ENCODE data around the gene PLTP.
A peak's percentile ranks its signal among the peaks of the same experiment; 100 is the strongest.
"Not testable (repeated sequence)": the region's sequence is repeated elsewhere in the genome, so short reads cannot be mapped to it uniquely, and the experiment has no call there.

The PLTP gene

DNA sequence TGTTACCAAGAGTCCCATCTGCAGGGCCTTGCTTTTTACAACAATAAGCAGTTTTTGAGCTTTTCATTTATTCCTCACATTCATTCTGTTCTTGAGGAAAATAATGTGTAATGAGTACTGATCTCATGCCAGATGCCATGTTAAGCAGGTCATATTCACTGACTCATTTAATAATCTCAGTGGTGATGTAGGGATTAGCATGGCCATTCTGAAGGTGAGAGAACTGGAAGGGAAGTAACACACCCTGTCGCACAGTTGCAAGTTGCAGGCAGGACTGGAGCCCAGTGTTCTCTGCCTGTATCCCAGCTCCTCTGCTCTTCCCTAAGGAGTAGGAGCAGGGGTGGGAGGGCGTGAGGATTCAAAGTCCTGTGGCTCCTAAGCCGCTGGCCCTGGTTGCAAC, 28.1 kb upstream of the PLTP start:
- no peak overlapping the region for H3K9ac ChIP-seq (ENCODE audit: low read depth, low read length)
- H3K4me1 ChIP-seq (ENCODE audit: control insufficient read depth, insufficient read depth, low read length), result peaks cover 18% of the 10 kb centered on the region
- H3K27me3 ChIP-seq (ENCODE audit: control insufficient read depth, insufficient read depth, low read length), result no peaks in the 10 kb centered on the region
- H3K36me3 ChIP-seq (ENCODE audit: insufficient read depth, low read length), result peaks cover 53% of the 10 kb centered on the region
- no peak overlapping the region for H3K4me2 ChIP-seq (ENCODE audit: low read length)
- H3K9me3 ChIP-seq (replicated peaks; ENCODE audit: low read length), result no peaks in the 10 kb centered on the region
- no peak overlapping the region for H3K4me3 ChIP-seq (ENCODE audit: low read length)

DNA sequence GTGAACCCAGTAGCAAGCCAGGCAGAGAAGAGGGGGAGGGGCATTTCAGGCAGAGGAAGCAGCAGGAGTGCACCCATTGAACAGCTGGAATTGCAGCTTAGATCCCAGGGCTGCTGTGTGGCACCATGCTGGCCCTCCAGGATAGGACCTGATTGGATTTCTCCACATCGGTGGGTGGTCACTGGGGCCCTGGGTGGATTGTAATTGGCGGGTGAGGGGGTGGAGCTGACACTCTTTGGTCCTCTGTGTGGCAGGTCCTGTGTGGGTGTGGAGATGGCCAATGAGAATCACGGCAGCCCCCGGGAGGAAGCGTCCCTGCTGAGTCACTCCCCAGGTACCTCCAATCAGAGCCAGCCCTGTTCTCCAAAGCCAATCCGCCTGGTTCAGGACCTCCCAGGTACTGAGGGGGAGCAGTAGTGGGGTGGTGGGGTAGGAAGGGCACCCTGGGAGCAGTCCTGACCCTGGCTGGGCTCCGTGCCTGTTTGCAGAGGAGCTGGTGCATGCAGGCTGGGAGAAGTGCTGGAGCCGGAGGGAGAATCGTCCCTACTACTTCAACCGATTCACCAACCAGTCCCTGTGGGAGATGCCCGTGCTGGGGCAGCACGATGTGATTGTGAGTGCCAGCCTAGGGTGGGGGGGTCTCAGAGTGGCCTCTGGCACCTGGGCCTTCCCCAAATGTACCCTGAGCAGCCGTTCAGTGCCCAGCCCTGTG, 26.9 kb upstream of the PLTP start:
- Histone ChIP-seq H3K9ac (ENCODE audit: low read depth, low read length) (no peak overlapping the region), H3K36me3 (ENCODE audit: insufficient read depth, low read length) (peaks cover 42% of the 10 kb centered on the region), H3K9me3 (replicated peaks; ENCODE audit: low read length) (no peaks in the 10 kb centered on the region), H3K4me3 (ENCODE audit: low read length) (no peak overlapping the region), H3K4me2 (ENCODE audit: low read length) (no peak overlapping the region), H3K4me1 (ENCODE audit: control insufficient read depth, insufficient read depth, low read length) (peaks cover 11% of the 10 kb centered on the region), H3K27me3 (ENCODE audit: control insufficient read depth, insufficient read depth, low read length) (no peaks in the 10 kb centered on the region)

DNA sequence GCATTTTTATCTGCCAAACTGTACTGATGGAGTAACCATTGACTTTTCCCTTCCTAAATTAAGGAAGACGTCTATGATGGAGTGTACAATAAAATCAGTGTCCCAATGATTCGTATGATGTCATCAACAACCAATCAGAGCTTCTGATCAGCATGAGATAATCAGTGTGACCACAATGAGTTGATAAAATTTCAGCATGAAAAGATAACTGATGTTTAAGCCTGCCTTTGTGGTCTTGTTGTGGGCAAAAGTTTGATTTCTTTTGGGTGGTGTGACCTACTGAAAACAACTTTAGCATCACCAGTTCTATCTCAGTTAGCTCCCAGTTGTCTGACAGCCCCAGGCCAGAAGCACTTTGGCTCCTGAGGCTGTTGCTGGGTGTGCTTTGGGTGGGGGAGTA, 25.8 kb upstream of the PLTP start:
- no peak overlapping the region for H3K4me2 ChIP-seq (ENCODE audit: low read length)
- no peak overlapping the region for H3K4me3 ChIP-seq (ENCODE audit: low read length)
- no peaks in the 10 kb centered on the region for H3K27me3 ChIP-seq (ENCODE audit: control insufficient read depth, insufficient read depth, low read length)
- H3K9ac ChIP-seq (ENCODE audit: low read depth, low read length), result no peak overlapping the region
- H3K36me3 ChIP-seq (ENCODE audit: insufficient read depth, low read length), result peaks cover 31% of the 10 kb centered on the region
- H3K9me3 ChIP-seq (replicated peaks; ENCODE audit: low read length), result no peaks in the 10 kb centered on the region
- peaks cover 17% of the 10 kb centered on the region for H3K4me1 ChIP-seq (ENCODE audit: control insufficient read depth, insufficient read depth, low read length)

DNA sequence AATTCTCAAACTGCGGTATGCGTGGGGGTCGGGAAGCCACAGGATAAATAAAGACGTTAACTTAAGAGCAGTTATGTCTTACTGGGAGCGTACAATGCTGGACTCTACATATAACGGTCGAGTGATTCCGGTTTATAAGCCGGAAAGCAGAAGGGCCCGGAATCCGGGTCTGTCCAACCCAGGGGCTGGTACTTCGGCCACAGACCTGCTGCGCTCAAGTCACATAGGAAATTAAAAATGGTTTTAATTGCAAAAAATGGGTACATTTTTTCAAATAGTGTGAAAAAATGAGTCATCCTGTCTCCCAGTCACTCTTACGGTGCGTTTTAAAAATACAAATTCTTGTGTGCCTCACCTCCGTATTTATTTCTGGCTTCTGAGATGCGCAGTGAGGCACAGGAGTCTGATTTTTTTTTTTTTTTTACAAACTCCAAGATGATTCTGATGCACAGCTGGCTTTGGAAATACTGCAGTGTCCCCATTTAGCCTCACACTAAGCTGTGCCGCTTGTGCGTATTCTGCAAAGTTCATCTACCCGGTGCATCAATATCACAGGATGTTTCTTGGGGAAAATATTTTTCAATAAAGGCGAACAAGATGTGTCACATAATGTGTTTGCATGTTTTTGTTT, 23.6 kb upstream of the PLTP start:
- no peaks in the 10 kb centered on the region for H3K27me3 ChIP-seq (ENCODE audit: control insufficient read depth, insufficient read depth, low read length)
- peak overlapping the region; percentile 84 for H3K4me2 ChIP-seq (ENCODE audit: low read length)
- peaks cover 24% of the 10 kb centered on the region for H3K36me3 ChIP-seq (ENCODE audit: insufficient read depth, low read length)
- peak overlapping the region; percentile 100 for H3K4me3 ChIP-seq (ENCODE audit: low read length)
- H3K9ac ChIP-seq (ENCODE audit: low read depth, low read length), result peak overlapping the region; percentile 100
- H3K9me3 ChIP-seq (replicated peaks; ENCODE audit: low read length), result no peaks in the 10 kb centered on the region
- peaks cover 17% of the 10 kb centered on the region for H3K4me1 ChIP-seq (ENCODE audit: control insufficient read depth, insufficient read depth, low read length)

DNA sequence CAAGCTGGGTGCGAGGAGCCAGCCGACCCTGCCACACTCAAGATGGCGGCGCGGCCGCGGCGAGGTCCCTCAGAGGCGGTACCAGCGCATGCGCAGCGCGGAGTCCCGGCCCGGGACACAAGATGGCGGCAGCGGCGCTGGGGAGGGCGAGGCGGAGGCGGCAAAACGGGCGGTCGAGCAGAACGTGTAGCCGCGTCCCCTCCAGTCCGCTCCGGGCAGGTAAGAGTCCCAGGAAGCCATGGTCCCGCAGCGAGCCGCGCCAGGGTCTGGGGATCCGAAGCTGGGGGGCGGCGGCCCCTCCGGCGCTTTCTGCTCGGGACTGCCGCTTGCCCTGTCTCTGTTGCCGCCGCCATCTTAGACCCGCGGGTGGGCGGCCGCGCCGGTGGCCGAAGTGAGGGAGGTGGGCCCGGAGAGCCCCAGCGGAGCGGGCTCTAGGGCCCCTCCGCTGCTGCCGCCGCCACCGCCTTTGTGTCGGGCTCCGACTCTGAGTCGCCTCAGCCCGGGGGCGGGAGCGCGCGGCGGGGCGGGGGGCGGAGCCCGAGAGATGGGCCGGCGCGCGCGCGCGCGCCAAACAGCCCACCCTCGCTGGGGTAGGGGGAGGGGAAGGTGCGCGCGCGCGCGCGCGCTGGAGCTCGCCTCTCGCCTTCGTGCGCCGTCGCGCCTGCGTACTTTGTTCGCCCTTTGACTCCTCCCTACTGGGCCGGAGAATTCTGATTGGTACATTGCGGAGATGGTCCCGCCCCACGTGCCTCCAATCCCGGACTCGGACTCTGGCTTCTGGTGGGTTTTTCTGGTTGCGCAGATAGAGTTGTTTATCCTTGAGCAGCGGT, 22.8 kb upstream of the PLTP start, which contains the start of gene PCIF1:
TSS of gene PCIF1 (plus strand) at position 98 of the 830 bp plus-strand sequence. CDS start 4,317 bp downstream, outside the sequence.
- Histone ChIP-seq H3K4me3 (ENCODE audit: low read length) (peak within 1 kb of the TSS; percentile 100), H3K9ac (ENCODE audit: low read depth, low read length) (peak within 1 kb of the TSS; percentile 100), H3K4me1 (ENCODE audit: control insufficient read depth, insufficient read depth, low read length) (peaks cover 17% of the 10 kb centered on the region), H3K27me3 (ENCODE audit: control insufficient read depth, insufficient read depth, low read length) (no peaks in the 10 kb centered on the region), H3K9me3 (replicated peaks; ENCODE audit: low read length) (no peaks in the 10 kb centered on the region), H3K36me3 (ENCODE audit: insufficient read depth, low read length) (peaks cover 20% of the 10 kb centered on the region), H3K4me2 (ENCODE audit: low read length) (peak within 1 kb of the TSS; percentile 93)

DNA sequence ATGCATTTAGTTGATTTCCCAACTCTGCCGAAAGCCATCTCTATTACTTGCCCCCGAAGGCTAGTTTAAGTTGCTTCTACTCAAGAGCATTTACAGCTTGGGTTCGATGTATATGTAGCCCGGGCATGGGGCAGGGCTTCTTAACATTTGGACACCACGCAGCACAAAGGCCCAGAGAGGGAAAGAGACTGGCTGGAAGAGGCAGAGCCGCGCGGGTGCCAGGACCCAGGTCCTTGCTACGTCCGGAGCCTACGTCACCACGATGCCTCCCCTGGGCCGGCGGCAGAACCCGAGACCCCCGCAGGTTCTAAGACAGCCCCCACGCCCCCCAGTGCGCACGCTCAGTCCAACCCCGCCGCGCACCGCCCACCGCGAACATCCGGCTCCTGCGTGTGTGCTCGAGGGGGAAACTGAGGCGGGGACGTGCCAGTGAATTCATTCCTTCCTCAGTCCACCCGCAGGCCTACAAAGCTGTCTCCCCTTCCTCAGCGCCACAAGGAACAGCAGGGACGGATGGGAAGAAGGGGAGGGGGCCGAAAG, 22.2 kb upstream of the PLTP start:
- no peaks in the 10 kb centered on the region for H3K27me3 ChIP-seq (ENCODE audit: control insufficient read depth, insufficient read depth, low read length)
- peak overlapping the region; percentile 100 for H3K4me3 ChIP-seq (ENCODE audit: low read length)
- peak overlapping the region; percentile 100 for H3K9ac ChIP-seq (ENCODE audit: low read depth, low read length)
- H3K4me2 ChIP-seq (ENCODE audit: low read length), result peak overlapping the region; percentile 93
- H3K36me3 ChIP-seq (ENCODE audit: insufficient read depth, low read length), result peaks cover 13% of the 10 kb centered on the region
- peaks cover 17% of the 10 kb centered on the region for H3K4me1 ChIP-seq (ENCODE audit: control insufficient read depth, insufficient read depth, low read length)
- H3K9me3 ChIP-seq (replicated peaks; ENCODE audit: low read length), result no peaks in the 10 kb centered on the region

DNA sequence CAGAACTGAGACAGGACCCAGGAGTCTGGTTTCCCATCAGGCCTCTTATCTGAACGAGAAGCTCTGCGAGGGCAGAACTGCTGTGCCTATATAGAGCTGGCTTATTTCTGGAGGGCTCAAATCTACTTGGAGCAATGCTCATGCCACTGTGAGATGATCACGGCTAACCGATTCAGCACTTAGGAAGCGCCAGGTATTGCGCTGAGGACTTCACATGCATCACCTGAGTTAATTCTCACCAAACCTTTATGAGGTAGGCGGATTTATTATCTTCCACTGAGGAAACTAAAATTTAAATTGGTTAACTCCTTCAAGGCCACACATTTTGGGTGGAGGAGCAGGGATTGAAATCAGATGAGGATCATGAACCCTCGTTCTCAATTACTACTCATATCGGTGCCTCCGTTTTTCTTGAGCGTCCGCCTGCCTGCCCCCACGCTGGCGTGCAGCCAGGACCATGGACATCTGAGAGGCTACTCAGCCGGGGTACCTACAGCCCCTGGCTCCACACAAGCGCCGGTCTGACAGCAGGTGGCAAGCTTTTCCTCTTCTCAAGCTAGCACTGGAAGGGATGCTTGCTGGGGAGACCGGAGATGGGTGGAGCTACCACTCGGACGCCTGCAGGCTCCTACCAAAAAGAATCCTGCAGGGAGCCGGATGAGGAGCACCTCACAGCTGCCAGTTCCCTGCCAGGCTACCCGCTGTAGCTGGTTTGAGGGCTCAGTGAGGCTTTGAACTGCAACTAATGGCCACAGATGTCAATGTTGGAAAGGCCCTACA, 21.5 kb upstream of the PLTP start:
- Histone ChIP-seq H3K9me3 (replicated peaks; ENCODE audit: low read length) (no peaks in the 10 kb centered on the region), H3K27me3 (ENCODE audit: control insufficient read depth, insufficient read depth, low read length) (no peaks in the 10 kb centered on the region), H3K4me3 (ENCODE audit: low read length) (peak overlapping the region; percentile 100), H3K9ac (ENCODE audit: low read depth, low read length) (peak overlapping the region; percentile 100), H3K4me2 (ENCODE audit: low read length) (peak overlapping the region; percentile 93), H3K4me1 (ENCODE audit: control insufficient read depth, insufficient read depth, low read length) (peaks cover 17% of the 10 kb centered on the region), H3K36me3 (ENCODE audit: insufficient read depth, low read length) (peaks cover 7% of the 10 kb centered on the region)

DNA sequence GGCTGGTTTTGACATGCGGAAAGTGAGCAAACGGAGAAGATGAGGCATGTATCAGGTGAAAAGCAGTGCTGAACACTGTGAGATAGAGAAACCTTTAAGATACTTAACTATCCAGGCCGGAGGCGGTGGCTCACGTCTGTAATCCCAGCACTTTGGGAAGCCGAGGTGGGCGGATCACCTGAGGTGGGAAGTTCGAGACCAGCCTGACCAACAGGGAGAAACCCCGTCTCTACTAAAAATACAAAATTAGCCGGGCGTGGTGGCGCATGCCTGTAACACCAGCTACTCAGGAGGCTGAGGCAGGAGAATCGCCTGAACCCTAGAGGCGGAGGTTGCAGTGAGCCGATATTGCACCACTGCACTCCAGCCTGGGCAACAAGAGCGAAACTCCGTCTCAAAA, 19.7 kb upstream of the PLTP start:
- not testable (repeated sequence) for H3K4me3 ChIP-seq (ENCODE audit: low read length); H3K4me1 ChIP-seq (ENCODE audit: control insufficient read depth, insufficient read depth, low read length); H3K4me2 ChIP-seq (ENCODE audit: low read length); H3K27me3 ChIP-seq (ENCODE audit: control insufficient read depth, insufficient read depth, low read length); H3K9me3 ChIP-seq (replicated peaks; ENCODE audit: low read length); H3K9ac ChIP-seq (ENCODE audit: low read depth, low read length); H3K36me3 ChIP-seq (ENCODE audit: insufficient read depth, low read length)

DNA sequence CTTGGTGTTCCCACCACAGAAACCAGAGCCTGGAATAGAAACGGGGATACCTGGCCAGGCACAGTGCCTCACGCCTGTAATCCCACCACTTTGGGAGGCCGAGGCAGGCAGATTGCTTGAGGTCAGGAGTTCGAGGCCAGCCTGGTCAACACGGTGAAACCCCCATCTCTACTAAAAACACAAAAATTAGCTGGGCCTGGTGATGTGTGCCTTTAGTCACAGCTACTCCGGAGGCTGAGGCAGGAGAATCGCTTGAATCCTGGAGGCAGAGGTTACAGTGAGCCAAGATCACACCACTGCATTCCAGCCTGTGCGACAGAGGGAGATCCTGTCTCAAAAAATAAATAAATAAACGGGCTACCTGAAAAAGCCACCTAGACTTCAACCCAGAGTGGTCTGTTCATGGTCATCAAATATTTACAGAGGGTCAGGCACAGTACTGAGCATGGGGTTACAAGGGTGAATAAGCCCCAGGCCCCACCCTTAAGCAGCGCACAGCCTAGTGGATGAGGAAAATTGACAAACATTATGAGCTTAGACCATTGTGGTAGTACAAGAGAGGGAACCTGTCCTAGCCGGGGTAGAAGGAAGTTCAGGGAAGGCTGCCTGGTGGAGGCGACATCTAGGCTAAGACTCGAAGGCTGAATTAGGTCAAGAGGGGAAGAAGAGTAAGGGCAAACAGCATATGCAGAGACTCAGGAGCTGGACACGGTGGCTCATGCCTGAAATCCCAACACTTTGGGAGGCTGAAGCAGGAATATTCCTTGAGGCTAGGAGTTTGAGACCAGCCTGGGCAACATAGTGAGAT, 15.3 kb upstream of the PLTP start:
- no peak overlapping the region for H3K4me3 ChIP-seq (ENCODE audit: low read length)
- H3K27me3 ChIP-seq (ENCODE audit: control insufficient read depth, insufficient read depth, low read length), result no peaks in the 10 kb centered on the region
- no peaks in the 10 kb centered on the region for H3K36me3 ChIP-seq (ENCODE audit: insufficient read depth, low read length)
- no peaks in the 10 kb centered on the region for H3K9me3 ChIP-seq (replicated peaks; ENCODE audit: low read length)
- H3K9ac ChIP-seq (ENCODE audit: low read depth, low read length), result no peak overlapping the region
- H3K4me2 ChIP-seq (ENCODE audit: low read length), result no peak overlapping the region
- H3K4me1 ChIP-seq (ENCODE audit: control insufficient read depth, insufficient read depth, low read length), result peaks cover 8% of the 10 kb centered on the region

DNA sequence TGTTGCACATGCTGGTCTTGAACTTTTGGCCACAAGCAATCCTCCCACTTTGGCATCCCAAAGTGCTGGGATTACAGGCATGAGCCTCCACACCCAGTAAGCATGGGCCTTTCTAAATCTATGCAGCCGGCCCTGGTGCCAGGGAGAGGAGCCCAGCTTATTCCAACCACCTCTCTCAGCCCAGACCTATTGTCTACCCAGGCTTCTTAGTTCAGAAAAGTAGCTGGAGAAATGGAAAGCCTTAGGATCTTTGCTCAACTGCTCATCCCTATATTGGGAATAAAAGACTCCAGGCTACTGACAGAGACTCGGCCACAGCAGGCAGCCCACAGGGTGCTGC, 14.7 kb upstream of the PLTP start:
- H3K9me3 ChIP-seq (replicated peaks; ENCODE audit: low read length), result no peaks in the 10 kb centered on the region
- no peak overlapping the region for H3K4me3 ChIP-seq (ENCODE audit: low read length)
- no peaks in the 10 kb centered on the region for H3K36me3 ChIP-seq (ENCODE audit: insufficient read depth, low read length)
- H3K9ac ChIP-seq (ENCODE audit: low read depth, low read length), result no peak overlapping the region
- no peak overlapping the region for H3K4me2 ChIP-seq (ENCODE audit: low read length)
- H3K4me1 ChIP-seq (ENCODE audit: control insufficient read depth, insufficient read depth, low read length), result peaks cover 8% of the 10 kb centered on the region
- H3K27me3 ChIP-seq (ENCODE audit: control insufficient read depth, insufficient read depth, low read length), result no peaks in the 10 kb centered on the region
